CD14-positive monocyte (primary cell): Measurements from ENCODE around the gene TESPA1. TPM values are rescaled to one million over a fixed set of nuclear protein-coding genes. Genes with fewer than 3 reads are reported as not detected.

Source experiments
- DNase-seq, 3 donors: peaks; one replicate each; pipeline ENCODE4 v3.0.0-alpha.2; 2011 to 2022
- H2AFZ ChIP-seq: 2 replicates; pipeline ENCODE4 v1.6.0; 2012; ENCODE audit warnings: mild to moderate bottlenecking, low read depth, low read length, inconsistent platforms; ENCODE audit not compliant: insufficient read depth, poor library complexity, severe bottlenecking
- H3K27ac ChIP-seq, 2 donors: 1 replicate in 1 of 2; 2 replicates in 1 of 2; pipeline ENCODE4 v1.5.1; 2012 to 2013; ENCODE audit warnings: low read length in 2 of 2, control low read depth in 1 of 2, inconsistent platforms in 1 of 2, low read depth in 1 of 2, mild to moderate bottlenecking in 1 of 2
- H3K27me3 ChIP-seq, 2 donors: one replicate each; pipeline versions ENCODE4 v1.6.0 to v1.6.1; 2011 to 2013; ENCODE audit warnings: low read length in 2 of 2; ENCODE audit not compliant: control insufficient read depth in 2 of 2, insufficient read depth in 2 of 2
- H3K36me3 ChIP-seq, 2 donors: replicated peaks in 1 of 2; 1 replicate in 1 of 2; 2 replicates in 1 of 2; pipeline versions ENCODE4 v1.5.1 to v1.6.1; 2012 to 2013; ENCODE audit warnings: low read length in 2 of 2, control low read depth in 1 of 2, inconsistent platforms in 1 of 2, mild to moderate bottlenecking in 1 of 2; ENCODE audit not compliant: insufficient read depth in 2 of 2, control insufficient read depth in 1 of 2
- H3K4me1 ChIP-seq, 2 donors: 1 replicate in 1 of 2; 2 replicates in 1 of 2; pipeline versions ENCODE4 v1.5.1 to v1.6.1; 2012 to 2013; ENCODE audit warnings: low read length in 2 of 2, control low read depth in 1 of 2, inconsistent platforms in 1 of 2, mild to moderate bottlenecking in 1 of 2, moderate library complexity in 1 of 2; ENCODE audit not compliant: insufficient read depth in 2 of 2, control insufficient read depth in 1 of 2
- H3K4me2 ChIP-seq: replicated peaks from 2 replicates; pipeline ENCODE3; 2012; ENCODE audit warnings: low read length, moderate library complexity, mild to moderate bottlenecking; ENCODE audit not compliant: poor library complexity, severe bottlenecking; ENCODE audit errors: extremely low read depth
- H3K4me3 ChIP-seq, 3 experiments: fragments of 200-600 bp in 1 of 3; sonication (generic) in 1 of 3; replicated peaks in 1 of 3; 1 replicate in 2 of 3; 2 replicates in 1 of 3; pipeline ENCODE4 v1.5.1; 2011 to 2013; ENCODE audit warnings: low read length in 3 of 3, mild to moderate bottlenecking in 3 of 3, control low read depth in 2 of 3, low read depth in 2 of 3, inconsistent platforms in 1 of 3, moderate library complexity in 1 of 3
- H3K79me2 ChIP-seq: 2 replicates; pipeline ENCODE4 v1.6.0; 2012; ENCODE audit warnings: mild to moderate bottlenecking, control low read depth, inconsistent platforms, low read length, moderate library complexity; ENCODE audit not compliant: insufficient read depth
- H3K9ac ChIP-seq: 2 replicates; pipeline ENCODE4 v1.6.0; 2017; ENCODE audit warnings: low read length, mild to moderate bottlenecking; ENCODE audit not compliant: insufficient read depth, poor library complexity, severe bottlenecking
- H3K9me3 ChIP-seq, 2 donors: replicated peaks in 1 of 2; 1 replicate in 1 of 2; 2 replicates in 1 of 2; pipeline versions ENCODE4 v1.5.1 to v1.6.1; 2012 to 2013; ENCODE audit warnings: low read length in 2 of 2, control low read depth in 1 of 2; ENCODE audit not compliant: control insufficient read depth in 1 of 2, insufficient read depth in 1 of 2
- H4K20me1 ChIP-seq: 2 replicates; pipeline ENCODE4 v1.6.0; 2012; ENCODE audit warnings: mild to moderate bottlenecking, low read length, control low read depth, moderate library complexity; ENCODE audit not compliant: insufficient read depth
- H3K27ac Mint-ChIP-seq, 7 donors: one replicate each; pipeline ENCODE4 v1.8.0; 2020; ENCODE audit warnings: mild to moderate bottlenecking in 7 of 7, mixed read lengths in 7 of 7, moderate library complexity in 6 of 7, inconsistent platforms in 2 of 7
- H3K27me3 Mint-ChIP-seq, 3 donors: one replicate each; pipeline ENCODE4 v1.8.0; 2021 to 2022; ENCODE audit warnings: low read depth in 3 of 3, mild to moderate bottlenecking in 3 of 3, mixed read lengths in 3 of 3, moderate library complexity in 3 of 3, inconsistent platforms in 1 of 3
- H3K36me3 Mint-ChIP-seq, 2 donors: one replicate each; pipeline ENCODE4 v1.8.0; 2020; ENCODE audit warnings: mixed read lengths in 2 of 2, inconsistent platforms in 1 of 2, mild to moderate bottlenecking in 1 of 2
- H3K4me1 Mint-ChIP-seq: one replicate; pipeline ENCODE4 v1.8.0; 2020; ENCODE audit warnings: mild to moderate bottlenecking, mixed read lengths
- H3K4me3 Mint-ChIP-seq, 2 donors: one replicate each; pipeline ENCODE4 v1.8.0; 2020; ENCODE audit warnings: mild to moderate bottlenecking in 2 of 2, mixed read lengths in 2 of 2, moderate library complexity in 1 of 2
- H3K9me3 Mint-ChIP-seq, 7 donors: one replicate each; pipeline ENCODE4 v1.8.0; 2020 to 2022; ENCODE audit warnings: mixed read lengths in 7 of 7, mild to moderate bottlenecking in 6 of 7, moderate library complexity in 6 of 7, inconsistent platforms in 2 of 7
- CTCF ChIP-seq: fragments of 200-600 bp; IDR thresholded peaks from one replicate; pipeline ENCODE4 v1.8.0; 2022; ENCODE audit warnings: antibody characterized with exemption, mild to moderate bottlenecking
- WGBS: methylation state at CpG from one replicate; pipeline ENCODE4 v1.1.5; 2013; ENCODE audit warnings: missing lambda C conversion rate; ENCODE audit not compliant: insufficient coverage; 5-methylcytosine and 5-hydroxymethylcytosine counted together
- intact Hi-C, 2 donors: fragments of 100-400 bp; cut with micrococcal nuclease; formaldehyde crosslinking; loops; one replicate each; pipeline versions ENCODE4 v1.15.0 to v1.15.1; 2023
- polyA plus RNA-seq, 3 donors: library from polyadenylated mRNA; depleted of rRNA in 1 of 3; unstranded in 2 of 3; stranded (reverse) in 1 of 3; fragments of 300-500 nt in 2 of 3; fragments of >200 nt in 1 of 3; fragmentation: Illumina TruSeq in 2 of 3; gene quantifications; 1 replicate in 2 of 3; 2 replicates in 1 of 3; pipeline ENCODE4 v1.2.3, GENCODE V29; 2012 to 2021

The TESPA1 gene
- polyA plus RNA-seq, 3 donors, result 0.23 to 0.61 (median 0.37) TPM

GRCh38 chr12:54968181-54968730 lies 16.3 kb downstream of the TESPA1 start:
- Histone ChIP-seq H3K4me1 (no peaks in the 10 kb centered on the region), H3K36me3 (no peaks in the 10 kb centered on the region), H3K79me2 (no peaks in the 10 kb centered on the region), H3K27me3 (no peaks in the 10 kb centered on the region), H4K20me1 (no peaks in the 10 kb centered on the region), H2AFZ (no peak overlapping the region), H3K4me2 (no peak overlapping the region), H3K9me3 (no peaks in the 10 kb centered on the region), H3K9ac (no peak overlapping the region), H3K27ac (no peak overlapping the region), H3K4me3 (no peak overlapping the region)
- H3K36me3 Mint-ChIP-seq, result peaks cover 3 to 17% of the 10 kb centered on the region in 2 donors
- DNase-seq, result no peak
- intact Hi-C loops, result no loop called here
- no peak overlapping the region for H3K27ac Mint-ChIP-seq
- no peaks in the 10 kb centered on the region for H3K9me3 Mint-ChIP-seq
- WGBS, result no CpG with 5 or more reads among the region's 4 CpGs
- H3K27me3 Mint-ChIP-seq, result peaks cover 0 to 1% (median 0%) of the 10 kb centered on the region in 3 donors
- no peak for TF ChIP-seq CTCF
- H3K4me1 Mint-ChIP-seq, result peaks cover 3% of the 10 kb centered on the region
- H3K4me3 Mint-ChIP-seq, result no peak overlapping the region

- Histone ChIP-seq H3K27ac (no peak overlapping the region), H3K79me2 (no peaks in the 10 kb centered on the region), H3K9ac (no peak overlapping the region), H3K4me1 (no peaks in the 10 kb centered on the region), H3K9me3 (no peaks in the 10 kb centered on the region), H3K36me3 (no peaks in the 10 kb centered on the region), H3K4me3 (no peak overlapping the region), H2AFZ (no peak overlapping the region), H4K20me1 (no peaks in the 10 kb centered on the region), H3K27me3 (no peaks in the 10 kb centered on the region), H3K4me2 (no peak overlapping the region)
- Mint-ChIP-seq H3K4me1 (peaks cover 3% of the 10 kb centered on the region), H3K36me3 (peaks cover 4 to 21% of the 10 kb centered on the region in 2 donors), H3K27me3 (peaks cover 0 to 1% (median 0%) of the 10 kb centered on the region in 3 donors), H3K4me3 (no peak overlapping the region), H3K9me3 (no peaks in the 10 kb centered on the region), H3K27ac (no peak overlapping the region)
- DNase-seq, result no peak
- WGBS, result 0% methylated on average over 1 of the region's 2 CpGs
- no peak for TF ChIP-seq CTCF
- intact Hi-C loops, result no loop called here
Measured at GRCh38 chr12:54967461-54967860, 17.1 kb downstream of the TESPA1 start.
